ENCODE measurements around the gene TICAM2.
"Not testable (repeated sequence)": the region's sequence is repeated elsewhere in the genome, so short reads cannot be mapped to it uniquely, and the experiment has no call there.

The TICAM2 gene, protein sequence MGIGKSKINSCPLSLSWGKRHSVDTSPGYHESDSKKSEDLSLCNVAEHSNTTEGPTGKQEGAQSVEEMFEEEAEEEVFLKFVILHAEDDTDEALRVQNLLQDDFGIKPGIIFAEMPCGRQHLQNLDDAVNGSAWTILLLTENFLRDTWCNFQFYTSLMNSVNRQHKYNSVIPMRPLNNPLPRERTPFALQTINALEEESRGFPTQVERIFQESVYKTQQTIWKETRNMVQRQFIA

GRCh38 chr5:115601701-115602590 lies at the start of gene TICAM2:
Gene TICAM2 (minus strand): TSS chr5:115602479. CDS start chr5:115581256, 21,223 bp downstream.
- DNase-seq: no peak

- no peak for DNase-seq
These were observed 47.3 kb upstream of the TICAM2 start for GRCh38 chr5:115649541-115649940.

GRCh38 chr5:115648056-115648455 lies 45.8 kb upstream of the TICAM2 start:
- DNase-seq: no peak

GRCh38 chr5:115645386-115645785 lies 43.1 kb upstream of the TICAM2 start:
- not testable (repeated sequence) for DNase-seq

- DNase-seq: no peak
These were observed 41.8 kb upstream of the TICAM2 start for GRCh38 chr5:115644046-115644445.

DNA sequence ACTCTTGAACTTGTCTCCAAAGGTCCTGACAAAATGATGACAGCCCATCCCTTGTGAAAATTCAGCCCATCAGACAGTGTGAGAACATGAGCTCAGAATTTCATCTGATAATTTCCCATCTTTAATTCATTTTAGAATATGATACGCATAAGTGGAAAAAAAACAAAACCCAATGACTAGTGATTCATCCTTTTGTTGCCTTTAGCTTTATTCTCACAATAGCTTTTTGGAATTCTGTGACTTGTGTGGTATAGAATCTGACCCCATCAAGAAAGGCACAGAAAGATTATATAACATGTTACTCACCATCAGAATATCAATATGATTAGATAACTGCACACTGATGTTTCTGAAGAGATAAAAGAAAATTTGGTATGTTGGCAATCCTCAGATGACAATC lies 39.7 kb upstream of the TICAM2 start:
- DNase-seq: no peak

DNA sequence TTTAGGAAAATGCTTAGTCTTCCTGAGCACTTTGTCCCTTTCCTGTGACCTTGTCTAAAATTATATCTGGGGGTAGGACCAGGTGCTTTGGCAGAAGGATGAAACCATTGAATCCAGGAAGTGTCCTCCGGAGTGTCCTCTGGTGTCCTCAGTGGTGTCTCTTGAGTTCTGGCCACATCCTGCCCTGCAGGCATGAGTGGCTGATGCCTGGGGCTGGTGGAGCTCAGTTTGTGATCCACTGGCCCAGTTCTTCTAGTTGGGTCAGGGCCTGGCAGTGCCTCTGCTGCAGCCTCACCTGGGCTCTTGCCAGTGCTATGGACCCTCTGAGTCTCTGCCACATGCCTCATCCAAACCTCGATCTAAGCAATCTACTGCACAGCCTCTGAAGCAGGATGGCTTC lies 38.0 kb upstream of the TICAM2 start:
- no peak for DNase-seq

DNA sequence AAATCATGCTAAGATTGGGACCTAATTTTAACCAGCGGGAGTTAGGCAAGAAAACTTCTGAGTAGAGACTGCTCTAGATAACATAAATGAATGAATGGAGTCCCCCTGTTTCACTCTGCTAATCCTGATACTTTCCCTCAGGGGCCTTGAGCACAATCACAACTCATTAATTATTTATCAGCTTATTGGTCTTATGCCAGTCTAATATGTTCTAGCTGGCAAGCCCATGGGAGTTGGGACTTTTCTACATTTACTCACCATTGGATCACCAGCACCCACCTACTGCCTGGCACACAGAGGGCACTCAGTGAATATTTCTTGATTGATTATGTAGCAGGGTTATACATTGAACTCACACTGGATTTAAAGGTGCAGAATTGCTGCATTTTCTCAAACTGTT lies 37.1 kb upstream of the TICAM2 start:
- no peak for DNase-seq

DNA sequence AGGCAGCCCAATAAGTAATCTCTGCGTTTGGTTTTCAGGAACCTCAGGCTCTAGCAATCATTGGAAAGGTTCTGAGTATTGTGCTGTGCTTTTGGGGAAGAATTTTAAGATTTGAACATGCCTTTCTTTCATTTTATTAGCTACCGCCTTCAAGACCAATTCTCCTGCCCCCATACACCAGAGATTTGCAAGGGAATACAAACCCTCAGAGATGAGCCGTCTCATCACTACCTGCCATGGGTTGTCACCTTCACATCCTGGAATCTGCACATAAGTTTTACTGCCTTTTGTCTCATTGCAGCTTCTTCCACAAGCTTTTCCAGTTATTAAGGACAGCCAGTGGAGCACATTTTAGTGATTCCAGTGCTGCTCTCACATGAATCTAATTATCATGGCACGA lies 35.2 kb upstream of the TICAM2 start:
- DNase-seq: no peak

DNA sequence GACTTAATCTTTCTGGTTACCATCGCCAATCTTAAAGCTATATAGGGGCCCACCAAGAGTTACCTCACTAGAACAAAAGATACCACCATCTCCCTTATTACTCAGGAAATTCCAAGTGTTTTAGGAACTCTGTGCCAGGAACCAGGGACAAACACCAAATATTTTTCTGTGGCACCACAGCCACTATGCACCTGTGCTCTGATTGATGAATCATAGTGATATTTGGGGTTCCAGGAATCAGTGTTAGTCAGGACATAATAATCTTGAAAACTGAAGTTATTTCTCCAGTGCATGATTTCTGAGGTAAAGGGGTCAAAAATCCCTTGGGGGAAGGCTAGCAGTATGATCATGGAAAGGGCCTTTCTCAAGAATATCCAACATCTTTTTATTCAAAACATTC lies 33.7 kb upstream of the TICAM2 start:
- DNase-seq: no peak

DNA sequence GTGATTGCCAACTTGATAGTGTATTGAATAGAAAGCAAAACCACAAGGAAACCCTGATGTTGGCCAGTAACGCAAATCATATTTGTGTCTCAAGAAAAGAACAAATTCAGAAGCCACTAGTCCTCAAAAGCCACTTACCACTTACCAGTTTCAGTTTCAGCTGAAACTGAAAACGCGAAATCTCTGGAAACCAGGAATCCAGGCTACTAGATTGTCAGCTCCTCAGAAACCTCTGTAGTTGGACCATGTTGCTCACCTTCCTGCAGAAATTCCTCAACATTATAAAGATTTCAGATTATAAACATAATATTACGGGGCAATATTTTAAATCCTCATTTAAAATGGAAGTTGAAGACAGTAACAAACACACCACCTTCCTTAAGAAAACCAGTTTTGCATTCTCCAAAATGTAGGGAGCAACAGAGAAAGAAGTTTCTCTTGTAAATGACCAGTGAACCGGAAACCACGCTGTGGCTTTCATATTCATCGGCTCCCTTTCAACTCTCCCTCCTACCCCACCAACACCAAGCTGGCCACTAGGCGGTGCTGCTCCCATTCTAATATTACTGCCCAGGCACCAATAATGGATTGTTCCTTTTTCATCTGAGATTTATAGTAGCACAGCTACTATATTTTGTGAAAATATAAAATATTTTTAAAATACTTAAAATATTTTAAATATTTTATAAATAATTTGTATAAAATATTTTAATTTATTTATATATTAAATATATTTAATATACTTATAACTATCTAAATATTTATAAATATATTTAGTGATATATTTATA lies 32.3 kb upstream of the TICAM2 start:
- DNase-seq: peak; percentile 89

GRCh38 chr5:115629903-115630302 lies 27.6 kb upstream of the TICAM2 start:
- DNase-seq: no peak

- peak; percentile 64 for DNase-seq
These were observed 25.1 kb upstream of the TICAM2 start for GRCh38 chr5:115627295-115627865.

DNA sequence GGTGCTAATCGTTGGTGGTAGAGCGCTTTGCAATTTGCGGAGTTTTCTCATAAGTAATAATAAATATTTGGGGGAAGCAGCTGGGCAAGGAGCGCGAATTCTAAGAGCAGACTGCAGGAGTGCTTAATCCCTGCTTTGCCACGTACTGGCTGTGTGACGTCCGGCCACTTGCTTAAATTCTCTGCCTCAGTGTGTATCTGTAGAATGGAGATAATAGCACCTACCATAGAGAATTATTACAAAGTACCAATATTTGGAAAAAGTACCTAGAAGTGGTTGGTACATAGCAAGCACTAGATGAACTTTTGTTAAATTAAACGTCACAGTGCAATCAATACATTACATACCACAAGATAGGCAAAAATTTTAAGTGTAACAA lies 24.2 kb upstream of the TICAM2 start:
- peak; percentile 83 for DNase-seq

- peak; percentile 98 for DNase-seq
These were observed 23.5 kb upstream of the TICAM2 start, which contains the start of gene TMED7 for GRCh38 chr5:115625579-115626444. Gene TMED7 (minus strand): TSS chr5:115626036. CDS start chr5:115625792, 244 bp downstream.

DNA sequence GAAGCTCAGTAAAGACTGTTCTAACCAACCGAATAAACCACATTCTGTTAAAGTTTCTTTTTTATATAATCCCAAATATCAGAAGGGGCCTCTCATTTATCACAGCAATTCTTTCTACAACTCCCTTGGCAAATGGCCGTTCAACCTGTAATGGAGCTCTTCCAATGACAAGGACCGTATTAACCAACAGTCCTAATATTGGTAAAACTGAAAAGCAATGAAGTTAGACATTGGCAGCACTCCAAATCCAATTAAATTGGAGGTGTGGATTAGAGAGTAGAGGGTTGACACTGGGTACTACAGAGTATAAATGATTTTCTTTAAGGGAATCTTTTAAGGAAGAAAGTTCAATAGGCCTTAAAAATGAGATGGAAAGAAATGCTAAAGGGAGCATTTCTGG lies 22.7 kb upstream of the TICAM2 start:
- peak; percentile 80 for DNase-seq

- DNase-seq: no peak
These were observed 21.4 kb upstream of the TICAM2 start for GRCh38 chr5:115623658-115624057.

GRCh38 chr5:115621365-115621900 lies 19.2 kb upstream of the TICAM2 start:
- peak; percentile 27 for DNase-seq

- DNase-seq: no peak
These were observed 14.6 kb upstream of the TICAM2 start for GRCh38 chr5:115616892-115617291.

DNA sequence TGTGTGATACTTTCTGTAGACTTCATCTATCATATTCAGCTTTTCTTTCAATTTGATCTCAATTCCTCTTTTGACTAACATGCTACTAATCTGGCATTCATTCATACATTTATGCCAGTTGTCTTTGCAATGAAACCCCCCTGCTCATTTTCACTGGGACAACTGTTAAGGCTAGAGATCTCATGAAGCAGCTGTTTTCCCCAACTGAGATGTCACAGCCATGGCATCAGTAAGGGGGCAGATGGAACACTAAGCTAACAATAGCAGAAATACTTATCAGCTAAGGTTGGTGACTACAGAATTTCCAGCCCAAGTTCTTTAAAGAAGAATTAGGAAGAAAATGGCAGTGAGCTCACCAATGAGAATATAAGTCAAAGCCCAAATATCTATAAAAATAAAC lies 14.2 kb upstream of the TICAM2 start:
- no peak for DNase-seq

GRCh38 chr5:115611873-115612272 lies 9.6 kb upstream of the TICAM2 start:
- no peak for DNase-seq

- no peak for DNase-seq
These were observed 5.7 kb upstream of the TICAM2 start for GRCh38 chr5:115607935-115608334.
